CD4-positive, alpha-beta T cell treated with Interleukin-6 at 100 ng/mL for 8 hours (primary cell): Measurements from ENCODE around the gene ATXN7.
A peak's percentile ranks its signal among the peaks of the same experiment; 100 is the strongest.

ENCODE experiments used
- DNase-seq: peaks from one replicate; pipeline ENCODE4 v3.0.0-alpha.2; 2020; ENCODE audit warnings: mixed read lengths, low spot score

Gene ATXN7

GRCh38 chr3:63864008-63864964, 619 bp downstream of the ATXN7 start:
- peak; percentile 20 for DNase-seq

GRCh38 chr3:63864965-63865327, 1.3 kb downstream of the ATXN7 start:
- no peak for DNase-seq

DNA sequence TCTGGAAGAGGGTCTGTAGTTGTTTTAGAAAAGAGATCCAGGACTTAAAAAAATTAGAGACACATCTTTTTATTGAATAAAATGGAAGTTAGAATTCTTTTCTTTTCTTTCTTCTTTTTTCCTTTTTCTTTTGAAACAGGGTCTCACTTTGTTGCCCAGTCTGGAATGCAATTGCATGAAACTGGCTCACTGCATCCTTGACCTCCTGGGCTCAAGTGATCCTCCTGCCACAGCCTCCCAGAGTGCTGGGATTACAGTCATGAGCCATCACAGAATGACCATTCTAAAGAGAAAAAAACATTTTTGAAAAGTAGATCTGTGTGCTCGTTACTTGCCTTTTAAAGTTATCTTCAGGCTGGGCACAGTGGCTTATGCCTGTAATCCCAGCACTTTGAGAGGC, 3.6 kb downstream of the ATXN7 start:
- no peak for DNase-seq

GRCh38 chr3:63869940-63870614, 6.4 kb downstream of the ATXN7 start:
- no peak for DNase-seq

- DNase-seq = no peak
These were observed 6.9 kb downstream of the ATXN7 start for GRCh38 chr3:63870615-63871005.

DNA sequence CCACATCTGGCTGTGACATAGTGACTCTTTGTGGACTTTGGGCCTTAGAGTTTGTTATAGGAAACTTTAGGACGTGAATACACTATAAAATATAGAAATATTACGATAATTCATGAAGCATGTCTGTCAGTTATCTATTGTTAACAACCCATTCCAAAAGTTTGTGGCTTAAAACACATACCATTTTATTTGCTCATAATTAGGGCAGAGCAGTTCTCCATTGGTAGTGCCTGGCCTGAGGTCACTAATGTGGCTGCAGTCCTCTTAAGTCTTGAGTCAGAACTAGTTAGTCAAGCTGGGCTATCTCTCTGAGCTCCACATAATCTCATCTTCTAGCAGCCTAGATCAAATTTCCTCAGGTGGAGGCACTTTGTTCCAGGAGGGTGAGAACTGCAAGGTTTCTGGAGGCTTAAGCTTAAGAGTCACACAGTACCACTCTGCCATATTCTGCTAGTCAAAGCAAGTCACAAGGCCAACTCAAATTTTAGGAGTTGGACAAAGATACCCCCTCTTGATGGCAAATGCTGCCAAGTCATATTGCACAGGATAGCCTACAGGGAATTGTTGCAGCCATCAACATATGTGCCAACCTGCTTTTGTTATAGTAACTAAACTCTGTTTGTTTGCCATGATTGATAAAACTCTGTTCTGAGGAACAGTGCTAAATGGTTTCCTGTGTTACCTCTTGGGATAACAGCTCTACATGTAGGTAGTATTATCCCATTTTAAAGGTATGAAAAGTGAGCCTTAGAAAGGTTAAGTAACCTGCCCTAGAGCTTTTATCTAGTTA, 8.7 kb downstream of the ATXN7 start:
- DNase-seq = no peak

DNA sequence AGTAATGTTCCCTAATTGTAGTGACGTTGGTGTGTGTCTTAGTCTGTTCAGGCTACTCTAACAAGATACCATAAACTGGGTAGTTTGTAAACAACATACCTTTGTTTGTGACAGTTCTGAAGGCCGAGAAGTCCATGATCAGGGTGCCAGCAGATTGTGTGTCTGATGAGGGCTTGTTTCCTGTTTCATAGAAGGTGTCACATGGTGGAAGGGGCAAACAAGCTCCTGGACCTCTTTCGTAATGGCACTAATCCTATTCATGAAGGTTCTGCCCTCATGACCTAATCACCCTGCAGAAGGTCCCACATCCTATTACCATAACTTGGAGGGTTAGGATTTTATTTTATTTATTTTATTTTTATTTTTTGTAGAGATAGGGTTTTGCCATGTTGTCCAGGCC, 11.1 kb downstream of the ATXN7 start:
- no peak for DNase-seq

- DNase-seq = no peak
These were observed 11.8 kb downstream of the ATXN7 start for GRCh38 chr3:63875510-63875909.

- DNase-seq = no peak
These were observed 12.6 kb downstream of the ATXN7 start for GRCh38 chr3:63876260-63876659.

GRCh38 chr3:63877737-63878393, 14.2 kb downstream of the ATXN7 start:
- no peak for DNase-seq

DNA sequence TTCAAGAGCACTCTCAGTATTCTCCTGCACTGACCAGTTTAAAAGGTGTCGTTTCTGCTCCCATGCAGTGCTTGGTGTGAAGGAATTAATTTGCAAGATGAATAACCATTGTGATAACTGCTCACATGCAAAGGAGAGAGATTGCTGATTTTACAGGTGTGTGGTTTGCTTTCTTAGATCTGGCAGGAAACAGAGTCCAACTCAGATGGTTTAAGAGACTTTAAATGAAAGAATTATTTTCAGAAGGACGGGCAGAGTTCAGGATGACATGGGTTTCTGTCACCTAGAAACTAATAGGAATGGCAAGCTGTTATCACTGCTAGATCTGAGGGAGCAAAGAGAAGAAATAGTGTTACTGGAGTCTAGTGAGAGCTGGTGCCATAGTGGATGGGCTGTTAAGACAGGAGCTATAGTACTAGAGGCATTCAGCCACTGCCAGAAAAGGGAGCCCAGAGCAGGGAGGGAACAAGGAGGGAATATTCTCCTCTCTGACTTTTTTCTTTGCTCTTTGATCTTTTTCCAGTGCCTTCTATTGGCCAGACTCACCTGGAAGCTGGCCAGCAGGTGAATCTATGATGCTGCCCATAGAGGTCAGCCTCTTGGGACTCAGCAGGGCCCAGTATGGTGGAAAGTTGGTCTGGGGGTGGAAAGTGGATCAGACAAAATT, 14.9 kb downstream of the ATXN7 start:
- DNase-seq = no peak

DNA sequence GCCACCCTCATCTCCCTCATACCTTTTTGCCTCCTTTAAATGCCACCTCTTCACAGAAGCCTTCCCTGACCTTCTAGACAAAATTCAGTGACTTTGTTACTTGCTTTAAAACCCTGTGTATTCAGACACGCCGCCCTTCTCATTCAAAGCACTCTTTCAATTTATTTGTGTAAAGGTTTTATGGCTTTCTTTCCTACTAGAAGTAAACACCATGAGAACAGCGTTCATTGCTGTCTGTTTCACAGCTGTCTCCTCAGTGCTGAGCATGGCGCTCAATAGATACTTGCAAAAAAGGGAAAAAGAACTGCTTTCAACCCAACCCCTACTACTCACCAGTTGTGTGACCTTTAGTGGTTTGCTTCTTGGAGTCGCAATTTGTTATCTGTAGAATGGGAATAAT, 17.0 kb downstream of the ATXN7 start:
- DNase-seq = no peak

- no peak for DNase-seq
These were observed 23.2 kb downstream of the ATXN7 start for GRCh38 chr3:63886858-63887257.

- no peak for DNase-seq
These were observed 27.9 kb downstream of the ATXN7 start for GRCh38 chr3:63891518-63891917.

GRCh38 chr3:63892773-63893352, 29.2 kb downstream of the ATXN7 start:
- DNase-seq = no peak

DNA sequence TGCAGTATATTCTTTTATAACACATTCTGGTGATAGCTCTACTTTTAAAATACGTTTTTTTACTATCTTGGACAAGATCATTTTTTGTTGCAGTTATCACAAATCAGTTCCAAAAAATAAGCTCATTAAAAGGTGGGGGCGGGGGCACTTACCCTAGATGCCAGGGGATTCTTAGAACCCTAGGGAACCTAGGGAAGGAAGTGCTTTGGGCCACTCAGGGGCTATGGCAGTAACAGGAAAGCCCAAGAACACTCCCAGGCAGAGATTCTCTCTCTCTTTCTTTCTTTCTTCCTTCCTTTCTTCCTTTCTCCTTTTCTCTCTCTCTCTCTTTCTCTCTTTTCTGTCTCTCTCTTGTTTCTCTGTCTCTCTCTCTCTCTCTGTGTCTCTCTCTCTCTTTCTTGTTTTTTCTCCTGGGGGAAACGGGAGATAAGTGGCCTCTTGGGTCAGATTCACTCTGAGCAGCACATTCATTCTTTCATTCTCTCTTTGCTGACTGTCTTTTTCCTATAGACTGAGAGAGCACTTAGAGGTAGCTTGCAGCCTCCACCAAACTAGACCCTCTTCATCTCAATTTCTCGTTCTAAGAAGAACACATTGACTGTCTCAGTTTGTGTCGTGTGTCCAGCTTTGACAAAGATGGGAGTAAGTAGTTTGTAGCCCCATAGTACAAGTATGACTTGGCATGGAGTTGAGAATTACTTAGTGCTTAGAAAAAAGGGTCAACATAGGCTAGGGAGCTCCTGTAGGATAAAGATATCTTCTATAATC, 31.9 kb downstream of the ATXN7 start:
- DNase-seq = no peak

DNA sequence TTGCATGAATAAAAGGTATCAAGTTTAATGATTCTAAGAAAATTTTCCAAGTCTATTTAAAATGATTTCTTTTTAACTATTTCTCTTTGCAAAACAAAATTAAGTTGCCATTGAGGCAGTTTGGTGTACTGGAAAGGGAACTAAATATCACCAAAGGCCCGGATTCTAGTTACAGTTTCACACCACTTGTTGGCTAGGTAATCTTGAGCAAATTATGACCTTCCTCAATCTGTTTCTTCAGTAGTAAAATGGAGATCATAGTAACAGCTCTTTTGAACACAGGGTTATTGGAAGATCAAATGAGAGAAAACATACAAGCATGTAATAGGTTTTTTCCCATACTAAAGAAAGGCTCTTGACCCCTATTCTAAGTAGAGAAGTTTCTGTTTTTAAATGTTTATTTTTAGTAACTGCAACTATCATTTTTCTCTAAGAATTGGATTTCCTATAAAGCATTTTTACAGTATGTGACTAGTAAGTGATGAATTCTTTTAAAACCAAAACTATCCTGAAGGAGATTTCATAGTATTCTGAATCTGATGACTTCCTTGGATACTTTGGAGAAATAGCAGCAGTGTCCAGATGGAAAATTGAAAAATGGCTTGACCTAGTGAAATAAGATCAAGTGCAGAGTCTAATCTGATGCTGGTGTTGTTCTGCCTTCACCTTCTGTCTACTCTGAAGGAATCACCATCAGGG, 32.8 kb downstream of the ATXN7 start:
- DNase-seq = no peak

DNA sequence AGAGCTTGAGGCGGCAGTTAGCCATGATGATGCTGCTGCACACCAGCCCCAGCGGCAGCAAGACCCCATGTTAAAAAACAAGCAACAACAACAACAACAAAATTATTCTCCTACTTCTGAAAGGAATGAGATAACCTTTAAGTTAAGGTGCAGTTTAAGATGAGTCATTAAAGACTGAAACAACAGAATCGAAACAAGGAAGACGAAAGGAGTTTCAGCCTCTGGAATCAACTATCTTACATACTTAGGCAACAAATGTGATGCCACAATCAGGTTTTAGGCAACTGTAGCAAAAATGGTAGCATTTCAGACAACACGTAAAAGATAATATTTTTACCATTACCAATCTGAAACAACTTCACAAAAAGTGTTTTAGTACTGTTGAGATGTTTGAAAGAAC, 36.3 kb downstream of the ATXN7 start:
- DNase-seq = no peak

- DNase-seq = no peak
These were observed 36.8 kb downstream of the ATXN7 start for GRCh38 chr3:63900459-63900858.
